PC-9 (cell line): Measurements from ENCODE around the gene ASPA. TPM values are rescaled to one million over a fixed set of nuclear protein-coding genes. Genes with fewer than 3 reads are reported as not detected.
"Not testable (repeated sequence)": the region's sequence is repeated elsewhere in the genome, so short reads cannot be mapped to it uniquely, and the experiment has no call there.

Source experiments
- Bru-seq: library from RNA; stranded (reverse); fragments of 400-500 nt; gene quantifications from one replicate; lab custom pipeline; 2021; lab: Mats Ljungman, UMichigan
- BruChase-seq, 2 experiments: library from RNA; stranded (reverse); fragments of 400-500 nt; gene quantifications; one replicate each; lab custom pipeline; 2021; lab: Mats Ljungman, UMichigan
- BruUV-seq: library from RNA; stranded (reverse); fragments of 400-500 nt; replicated peaks from 2 replicates; lab custom pipeline; 2021; lab: Mats Ljungman, UMichigan
- CTCF ChIA-PET: fragments of 300-600 bp; sonication (Branson Sonifier 250); formaldehyde crosslinking; loops from one replicate; lab custom pipeline; 2022; ENCODE audit warnings: antibody characterized with exemption; lab: Charles Lee
- POLR2A ChIA-PET: fragments of 300-600 bp; sonication (Branson Sonifier 250); formaldehyde crosslinking; loops from one replicate; lab custom pipeline; 2022; ENCODE audit warnings: antibody characterized with exemption; ENCODE audit not compliant: unreplicated experiment; lab: Charles Lee
- DNase-seq, 2 experiments: peaks; one replicate each; pipeline versions ENCODE4 v3.0.0 to v3.0.0-alpha.2; 2015 to 2022; ENCODE audit warnings: mixed read lengths in 1 of 2
- H2AFZ ChIP-seq: fragments of 200-600 bp; sonication (generic); 2 replicates; pipeline ENCODE4 v1.8.1; 2017; ENCODE audit warnings: antibody characterized with exemption
- H3F3A ChIP-seq: fragments of 200-600 bp; sonication (generic); 2 replicates; pipeline ENCODE4 v1.8.1; 2017; ENCODE audit warnings: antibody characterized with exemption, mild to moderate bottlenecking, low read depth; ENCODE audit not compliant: insufficient read depth
- H3K27ac ChIP-seq: fragments of 200-600 bp; sonication (generic); 2 replicates; pipeline ENCODE4 v1.6.1; 2016; ENCODE audit warnings: mixed run types
- H3K27me3 ChIP-seq: fragments of 200-600 bp; sonication (generic); 2 replicates; pipeline ENCODE4 v1.6.1; 2016; ENCODE audit warnings: low read depth, mixed run types; ENCODE audit not compliant: insufficient read depth
- H3K36me3 ChIP-seq: fragments of 200-600 bp; sonication (generic); 2 replicates; pipeline ENCODE4 v1.6.1; 2016; ENCODE audit warnings: low read depth, mixed run types
- H3K4me1 ChIP-seq: fragments of 200-600 bp; sonication (generic); replicated peaks from 2 replicates; pipeline ENCODE4 v1.6.1; 2016; ENCODE audit warnings: mixed run types; ENCODE audit not compliant: insufficient read depth
- H3K4me2 ChIP-seq: fragments of 200-600 bp; sonication (generic); 2 replicates; pipeline ENCODE4 v1.6.1; 2017; ENCODE audit warnings: mixed run types
- H3K4me3 ChIP-seq: fragments of 200-600 bp; sonication (generic); 2 replicates; pipeline ENCODE4 v1.6.1; 2016; ENCODE audit warnings: mixed run types
- H3K79me2 ChIP-seq: fragments of 200-600 bp; sonication (generic); 2 replicates; pipeline ENCODE4 v1.6.1; 2017; ENCODE audit warnings: low read depth, mixed run types
- H3K9me2 ChIP-seq: fragments of 200-600 bp; sonication (generic); 2 replicates; pipeline ENCODE4 v1.8.1; 2017; ENCODE audit warnings: mild to moderate bottlenecking; ENCODE audit not compliant: insufficient read depth
- H3K9me3 ChIP-seq: fragments of 200-600 bp; sonication (generic); 2 replicates; pipeline ENCODE4 v1.8.1; 2016; ENCODE audit warnings: low read depth; ENCODE audit not compliant: insufficient read depth
- H4K20me1 ChIP-seq: fragments of 200-600 bp; sonication (generic); 2 replicates; pipeline ENCODE4 v1.8.1; 2017; ENCODE audit not compliant: insufficient read depth
- EZH2 ChIP-seq: fragments of 200-600 bp; sonication (generic); IDR thresholded peaks from 2 replicates; pipeline ENCODE4 v1.8.0; 2017; ENCODE audit warnings: antibody characterized with exemption, low read depth
- intact Hi-C: fragments of 100-400 bp; cut with micrococcal nuclease; formaldehyde crosslinking; loops from one replicate; pipeline ENCODE4 v1.10.0; 2022; ENCODE audit not compliant: unreplicated experiment
- long read RNA-seq: library from polyadenylated mRNA; stranded (forward); transcript quantifications from one replicate; pipeline ENCODE4 v2.0.0, GENCODE V29; 2022
- total RNA-seq: library from RNA; stranded (reverse); gene quantifications from 2 replicates; pipeline ENCODE4 v1.2.3, GENCODE V29; 2021
- TF ChIP-seq, protein P1 (sequence below): fragments of 200-600 bp; sonication (generic); conservative IDR thresholded peaks from 2 replicates; pipeline ENCODE4 v1.6.1; 2017; ENCODE audit warnings: mixed run types, antibody characterized with exemption, mild to moderate bottlenecking, moderate library complexity

Gene ASPA
- not detected in 2 replicates for total RNA-seq
- Bru-seq, nascent RNA, result not detected
- not detected for BruChase-seq, experiment 1, labeled RNA remaining after a 2-hour chase
- BruChase-seq, experiment 2, labeled RNA remaining after a 6-hour chase, result not detected
- long read RNA-seq, result 0 reads

DNA sequence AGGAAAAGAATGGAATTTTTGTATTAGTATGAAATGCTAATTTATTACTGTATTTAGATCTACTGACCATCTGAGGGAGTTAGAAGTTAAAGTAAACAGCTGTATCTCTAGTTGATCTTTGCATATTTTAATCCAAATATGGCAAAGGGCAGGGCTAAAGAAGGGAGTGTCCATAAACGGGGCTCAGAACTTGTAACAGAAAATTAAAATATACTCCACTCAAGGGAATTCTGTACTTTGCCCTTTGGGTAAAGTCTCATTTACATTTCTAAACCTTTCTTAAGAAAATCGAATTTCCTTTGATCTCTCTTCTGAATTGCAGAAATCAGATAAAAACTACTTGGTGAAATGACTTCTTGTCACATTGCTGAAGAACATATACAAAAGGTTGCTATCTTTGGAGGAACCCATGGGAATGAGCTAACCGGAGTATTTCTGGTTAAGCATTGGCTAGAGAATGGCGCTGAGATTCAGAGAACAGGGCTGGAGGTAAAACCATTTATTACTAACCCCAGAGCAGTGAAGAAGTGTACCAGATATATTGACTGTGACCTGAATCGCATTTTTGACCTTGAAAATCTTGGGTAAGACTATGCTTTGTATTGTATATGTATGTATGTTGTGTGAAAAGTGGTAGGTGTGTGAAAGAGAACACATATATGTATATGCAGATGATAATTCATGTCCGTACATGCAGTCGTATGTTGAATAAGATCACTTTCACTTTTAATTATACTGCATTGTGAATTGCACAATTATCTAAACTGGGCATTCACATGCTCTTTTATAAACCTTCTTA, at the start of gene ASPA:
TSS of gene ASPA (plus strand) at position 186 of the 799 bp plus-strand sequence. CDS start at position 349, 163 bp downstream.
- Histone ChIP-seq H3K4me1 (no peaks in the 10 kb centered on the region), H3F3A (no peaks in the 10 kb centered on the region), H3K9me3 (no peaks in the 10 kb centered on the region), H3K79me2 (no peaks in the 10 kb centered on the region), H3K4me2 (peak within 1 kb of the TSS; percentile 41), H3K4me3 (no peak within 1 kb of the TSS), H3K27ac (no peak within 1 kb of the TSS), H3K27me3 (peaks cover 99% of the 10 kb centered on the region), H4K20me1 (no peaks in the 10 kb centered on the region), H3K9me2 (no peaks in the 10 kb centered on the region), H3K36me3 (no peaks in the 10 kb centered on the region), H2AFZ (no peak within 1 kb of the TSS)
- DNase-seq, result no peak
- no peak for TF ChIP-seq EZH2
- TF ChIP-seq, protein P1, sequence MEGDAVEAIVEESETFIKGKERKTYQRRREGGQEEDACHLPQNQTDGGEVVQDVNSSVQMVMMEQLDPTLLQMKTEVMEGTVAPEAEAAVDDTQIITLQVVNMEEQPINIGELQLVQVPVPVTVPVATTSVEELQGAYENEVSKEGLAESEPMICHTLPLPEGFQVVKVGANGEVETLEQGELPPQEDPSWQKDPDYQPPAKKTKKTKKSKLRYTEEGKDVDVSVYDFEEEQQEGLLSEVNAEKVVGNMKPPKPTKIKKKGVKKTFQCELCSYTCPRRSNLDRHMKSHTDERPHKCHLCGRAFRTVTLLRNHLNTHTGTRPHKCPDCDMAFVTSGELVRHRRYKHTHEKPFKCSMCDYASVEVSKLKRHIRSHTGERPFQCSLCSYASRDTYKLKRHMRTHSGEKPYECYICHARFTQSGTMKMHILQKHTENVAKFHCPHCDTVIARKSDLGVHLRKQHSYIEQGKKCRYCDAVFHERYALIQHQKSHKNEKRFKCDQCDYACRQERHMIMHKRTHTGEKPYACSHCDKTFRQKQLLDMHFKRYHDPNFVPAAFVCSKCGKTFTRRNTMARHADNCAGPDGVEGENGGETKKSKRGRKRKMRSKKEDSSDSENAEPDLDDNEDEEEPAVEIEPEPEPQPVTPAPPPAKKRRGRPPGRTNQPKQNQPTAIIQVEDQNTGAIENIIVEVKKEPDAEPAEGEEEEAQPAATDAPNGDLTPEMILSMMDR, result no peak
- intact Hi-C loops, result no loop called here
- CTCF ChIA-PET, result no interaction called here
- POLR2A ChIA-PET, result no interaction called here
- no TSS peak for BruUV-seq

DNA sequence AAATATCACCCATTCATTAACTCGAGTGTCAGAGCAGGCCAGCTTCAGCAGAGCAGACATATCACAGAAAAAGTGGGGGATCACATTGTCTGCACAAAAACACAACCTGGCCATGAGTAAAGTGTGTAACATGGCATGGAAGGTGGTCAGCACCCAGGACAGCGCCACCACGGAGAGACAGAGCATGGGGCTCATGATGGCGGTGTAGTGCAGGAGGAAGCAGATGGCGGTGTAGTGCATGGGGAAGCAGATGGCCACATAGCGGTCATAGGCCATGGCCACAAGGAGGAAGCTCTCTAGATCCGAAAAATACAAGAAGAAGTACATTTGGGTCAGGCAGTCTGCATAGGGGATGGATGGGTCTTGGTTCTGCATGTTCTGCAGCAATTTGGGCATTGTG, 42.6 kb upstream of the ASPA start:
- H3K79me2 ChIP-seq, H4K20me1 ChIP-seq, H3K27ac ChIP-seq, H3K9me3 ChIP-seq, H3F3A ChIP-seq, H3K36me3 ChIP-seq, H3K9me2 ChIP-seq, H3K4me3 ChIP-seq, BruUV-seq, intact Hi-C loops, H3K4me2 ChIP-seq, H3K4me1 ChIP-seq, POLR2A ChIA-PET, H2AFZ ChIP-seq, CTCF ChIA-PET: not testable (repeated sequence)
- peak in 1 of 2 experiments; percentile 19 for DNase-seq
- H3K27me3 ChIP-seq, result peaks cover 28% of the 10 kb centered on the region

- CTCF ChIA-PET, result no interaction called here
- no peak for TF ChIP-seq EZH2
- TF ChIP-seq, protein P1, result no peak
- Histone ChIP-seq H4K20me1 (no peaks in the 10 kb centered on the region), H3F3A (no peaks in the 10 kb centered on the region), H3K79me2 (no peaks in the 10 kb centered on the region), H3K9me3 (no peaks in the 10 kb centered on the region), H3K4me2 (no peak within 1 kb of the TSS), H3K4me1 (no peaks in the 10 kb centered on the region), H3K27me3 (peaks cover 33% of the 10 kb centered on the region), H3K4me3 (no peak within 1 kb of the TSS), H2AFZ (no peak within 1 kb of the TSS), H3K9me2 (no peaks in the 10 kb centered on the region), H3K36me3 (no peaks in the 10 kb centered on the region), H3K27ac (no peak within 1 kb of the TSS)
- intact Hi-C loops, result no loop called here
- DNase-seq, result no peak
- BruUV-seq, result no TSS peak
- POLR2A ChIA-PET, result no interaction called here
These were observed 42.1 kb upstream of the ASPA start, which contains the start of gene OR1E2 for GRCh38 chr17:3433741-3434140. Gene OR1E2 (minus strand): TSS chr17:3433841. CDS start chr17:3433841, 0 bp downstream.
